GM19240 (cell line): ENCODE measurements around the gene DSC1.
"Not testable (repeated sequence)": the region's sequence is repeated elsewhere in the genome, so short reads cannot be mapped to it uniquely, and the experiment has no call there.

ENCODE experiments used
- DNase-seq: peaks from one replicate; pipeline ENCODE4 v3.0.0; 2011; ENCODE audit warnings: low spot score; ENCODE audit not compliant: insufficient read length

Gene DSC1

GRCh38 chr18:31162825-31163435 is at the start of gene DSC1:
Gene DSC1 (minus strand): TSS chr18:31162856. CDS start chr18:31162594, 262 bp downstream.
- no peak for DNase-seq

- DNase-seq = no peak
Measured at GRCh38 chr18:31211047-31211446, 48.4 kb upstream of the DSC1 start.

- DNase-seq = no peak
Measured at GRCh38 chr18:31209041-31209440, 46.4 kb upstream of the DSC1 start.

- no peak for DNase-seq
Measured at GRCh38 chr18:31207391-31207790, 44.7 kb upstream of the DSC1 start.

- no peak for DNase-seq
Measured at GRCh38 chr18:31206787-31207381, 44.2 kb upstream of the DSC1 start.

GRCh38 chr18:31206071-31206470 is 43.4 kb upstream of the DSC1 start:
- DNase-seq = no peak

GRCh38 chr18:31205273-31205672 is 42.6 kb upstream of the DSC1 start:
- no peak for DNase-seq

- DNase-seq = no peak
Measured at GRCh38 chr18:31204833-31205232, 42.2 kb upstream of the DSC1 start.

GRCh38 chr18:31204166-31204565 is 41.5 kb upstream of the DSC1 start:
- no peak for DNase-seq

GRCh38 chr18:31203794-31204148 is 41.1 kb upstream of the DSC1 start:
- no peak for DNase-seq

- no peak for DNase-seq
Measured at GRCh38 chr18:31203096-31203793, 40.6 kb upstream of the DSC1 start.

GRCh38 chr18:31199190-31199769 is 36.6 kb upstream of the DSC1 start:
- DNase-seq = no peak

GRCh38 chr18:31197676-31198075 is 35.0 kb upstream of the DSC1 start:
- DNase-seq = no peak

- no peak for DNase-seq
Measured at GRCh38 chr18:31195063-31195462, 32.4 kb upstream of the DSC1 start.

- no peak for DNase-seq
Measured at GRCh38 chr18:31192086-31192776, 29.6 kb upstream of the DSC1 start.

GRCh38 chr18:31190919-31191318 is 28.3 kb upstream of the DSC1 start:
- no peak for DNase-seq

GRCh38 chr18:31189757-31190156 is 27.1 kb upstream of the DSC1 start:
- no peak for DNase-seq

- DNase-seq = no peak
Measured at GRCh38 chr18:31185186-31185950, 22.7 kb upstream of the DSC1 start.

GRCh38 chr18:31183302-31183701 is 20.6 kb upstream of the DSC1 start:
- DNase-seq = no peak

- not testable (repeated sequence) for DNase-seq
Measured at GRCh38 chr18:31177369-31177768, 14.7 kb upstream of the DSC1 start.

- DNase-seq = no peak
Measured at GRCh38 chr18:31176531-31176930, 13.9 kb upstream of the DSC1 start.
